SK-N-SH (cell line): ENCODE data around the gene WDR33.

ENCODE experiments used
- MEF2A ChIP-seq: IDR thresholded peaks from 2 replicates; pipeline ENCODE4 v1.4.0; 2012; ENCODE audit warnings: low read depth, borderline replicate concordance
- POLR2AphosphoS5 ChIP-seq: IDR thresholded peaks from 2 replicates; pipeline ENCODE4 v1.6.1; 2012; ENCODE audit warnings: low read depth, low read length
- SMC3 ChIP-seq: IDR thresholded peaks from 2 replicates; pipeline ENCODE4 v1.6.1; 2012; ENCODE audit warnings: low read depth, low read length, improper control_type of control experiment
- YY1 ChIP-seq: IDR thresholded peaks from 2 replicates; pipeline ENCODE4 v1.4.0; 2012; ENCODE audit warnings: low read depth, mild to moderate bottlenecking
- TF ChIP-seq, protein P1 (sequence below): fragments of 200-600 bp; sonication (generic); IDR thresholded peaks from 2 replicates; pipeline ENCODE4 v1.6.1; 2017; ENCODE audit warnings: antibody characterized with exemption, mild to moderate bottlenecking, moderate library complexity
- TF ChIP-seq, protein P2 (sequence below): IDR thresholded peaks from 2 replicates; pipeline ENCODE4 v1.6.1; 2012; ENCODE audit warnings: mild to moderate bottlenecking, low read depth, low read length, moderate library complexity
- TF ChIP-seq, protein P3 (sequence below): IDR thresholded peaks from 2 replicates; pipeline ENCODE4 v1.4.0; 2012; ENCODE audit warnings: low read depth, borderline replicate concordance
- TF ChIP-seq, protein P4 (sequence below): fragments of 150-350 bp; IDR thresholded peaks from 2 replicates; pipeline ENCODE4 v1.6.1; 2017; ENCODE audit warnings: antibody characterized with exemption, low read length, low read depth, borderline replicate concordance
- TF ChIP-seq, protein P5 (sequence below): IDR thresholded peaks from 2 replicates; pipeline ENCODE4; 2012

DNA sequence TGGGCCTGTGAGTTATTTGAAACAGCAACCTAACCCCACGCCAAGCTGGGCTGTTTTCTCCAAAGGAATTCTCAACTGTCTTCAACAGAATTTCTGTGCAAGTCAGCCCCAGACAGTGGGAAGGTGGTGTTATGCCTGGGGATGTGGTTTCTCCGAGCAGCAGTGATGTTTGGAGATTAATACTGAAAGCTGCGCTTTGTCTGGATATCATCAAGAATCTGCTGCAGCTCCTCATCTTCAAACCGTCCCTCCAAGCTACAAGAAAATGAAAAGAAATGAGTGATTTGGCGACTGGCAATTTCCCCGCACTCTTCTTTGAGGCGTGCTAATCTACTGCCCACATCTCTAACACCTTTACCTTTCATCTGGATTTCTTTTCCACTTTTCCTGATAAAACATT is 37.0 kb upstream of the WDR33 start:
- no peak for TF ChIP-seq YY1
- TF ChIP-seq, protein P1, sequence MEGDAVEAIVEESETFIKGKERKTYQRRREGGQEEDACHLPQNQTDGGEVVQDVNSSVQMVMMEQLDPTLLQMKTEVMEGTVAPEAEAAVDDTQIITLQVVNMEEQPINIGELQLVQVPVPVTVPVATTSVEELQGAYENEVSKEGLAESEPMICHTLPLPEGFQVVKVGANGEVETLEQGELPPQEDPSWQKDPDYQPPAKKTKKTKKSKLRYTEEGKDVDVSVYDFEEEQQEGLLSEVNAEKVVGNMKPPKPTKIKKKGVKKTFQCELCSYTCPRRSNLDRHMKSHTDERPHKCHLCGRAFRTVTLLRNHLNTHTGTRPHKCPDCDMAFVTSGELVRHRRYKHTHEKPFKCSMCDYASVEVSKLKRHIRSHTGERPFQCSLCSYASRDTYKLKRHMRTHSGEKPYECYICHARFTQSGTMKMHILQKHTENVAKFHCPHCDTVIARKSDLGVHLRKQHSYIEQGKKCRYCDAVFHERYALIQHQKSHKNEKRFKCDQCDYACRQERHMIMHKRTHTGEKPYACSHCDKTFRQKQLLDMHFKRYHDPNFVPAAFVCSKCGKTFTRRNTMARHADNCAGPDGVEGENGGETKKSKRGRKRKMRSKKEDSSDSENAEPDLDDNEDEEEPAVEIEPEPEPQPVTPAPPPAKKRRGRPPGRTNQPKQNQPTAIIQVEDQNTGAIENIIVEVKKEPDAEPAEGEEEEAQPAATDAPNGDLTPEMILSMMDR: no peak
- TF ChIP-seq, protein P2, sequence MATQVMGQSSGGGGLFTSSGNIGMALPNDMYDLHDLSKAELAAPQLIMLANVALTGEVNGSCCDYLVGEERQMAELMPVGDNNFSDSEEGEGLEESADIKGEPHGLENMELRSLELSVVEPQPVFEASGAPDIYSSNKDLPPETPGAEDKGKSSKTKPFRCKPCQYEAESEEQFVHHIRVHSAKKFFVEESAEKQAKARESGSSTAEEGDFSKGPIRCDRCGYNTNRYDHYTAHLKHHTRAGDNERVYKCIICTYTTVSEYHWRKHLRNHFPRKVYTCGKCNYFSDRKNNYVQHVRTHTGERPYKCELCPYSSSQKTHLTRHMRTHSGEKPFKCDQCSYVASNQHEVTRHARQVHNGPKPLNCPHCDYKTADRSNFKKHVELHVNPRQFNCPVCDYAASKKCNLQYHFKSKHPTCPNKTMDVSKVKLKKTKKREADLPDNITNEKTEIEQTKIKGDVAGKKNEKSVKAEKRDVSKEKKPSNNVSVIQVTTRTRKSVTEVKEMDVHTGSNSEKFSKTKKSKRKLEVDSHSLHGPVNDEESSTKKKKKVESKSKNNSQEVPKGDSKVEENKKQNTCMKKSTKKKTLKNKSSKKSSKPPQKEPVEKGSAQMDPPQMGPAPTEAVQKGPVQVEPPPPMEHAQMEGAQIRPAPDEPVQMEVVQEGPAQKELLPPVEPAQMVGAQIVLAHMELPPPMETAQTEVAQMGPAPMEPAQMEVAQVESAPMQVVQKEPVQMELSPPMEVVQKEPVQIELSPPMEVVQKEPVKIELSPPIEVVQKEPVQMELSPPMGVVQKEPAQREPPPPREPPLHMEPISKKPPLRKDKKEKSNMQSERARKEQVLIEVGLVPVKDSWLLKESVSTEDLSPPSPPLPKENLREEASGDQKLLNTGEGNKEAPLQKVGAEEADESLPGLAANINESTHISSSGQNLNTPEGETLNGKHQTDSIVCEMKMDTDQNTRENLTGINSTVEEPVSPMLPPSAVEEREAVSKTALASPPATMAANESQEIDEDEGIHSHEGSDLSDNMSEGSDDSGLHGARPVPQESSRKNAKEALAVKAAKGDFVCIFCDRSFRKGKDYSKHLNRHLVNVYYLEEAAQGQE: no peak
- TF ChIP-seq, protein P3, sequence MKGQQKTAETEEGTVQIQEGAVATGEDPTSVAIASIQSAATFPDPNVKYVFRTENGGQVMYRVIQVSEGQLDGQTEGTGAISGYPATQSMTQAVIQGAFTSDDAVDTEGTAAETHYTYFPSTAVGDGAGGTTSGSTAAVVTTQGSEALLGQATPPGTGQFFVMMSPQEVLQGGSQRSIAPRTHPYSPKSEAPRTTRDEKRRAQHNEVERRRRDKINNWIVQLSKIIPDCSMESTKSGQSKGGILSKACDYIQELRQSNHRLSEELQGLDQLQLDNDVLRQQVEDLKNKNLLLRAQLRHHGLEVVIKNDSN: no peak
- no peak for TF ChIP-seq POLR2AphosphoS5
- TF ChIP-seq SMC3: no peak
- TF ChIP-seq, protein P4, sequence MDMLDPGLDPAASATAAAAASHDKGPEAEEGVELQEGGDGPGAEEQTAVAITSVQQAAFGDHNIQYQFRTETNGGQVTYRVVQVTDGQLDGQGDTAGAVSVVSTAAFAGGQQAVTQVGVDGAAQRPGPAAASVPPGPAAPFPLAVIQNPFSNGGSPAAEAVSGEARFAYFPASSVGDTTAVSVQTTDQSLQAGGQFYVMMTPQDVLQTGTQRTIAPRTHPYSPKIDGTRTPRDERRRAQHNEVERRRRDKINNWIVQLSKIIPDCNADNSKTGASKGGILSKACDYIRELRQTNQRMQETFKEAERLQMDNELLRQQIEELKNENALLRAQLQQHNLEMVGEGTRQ: no peak
- TF ChIP-seq MEF2A: no peak
- TF ChIP-seq, protein P5, sequence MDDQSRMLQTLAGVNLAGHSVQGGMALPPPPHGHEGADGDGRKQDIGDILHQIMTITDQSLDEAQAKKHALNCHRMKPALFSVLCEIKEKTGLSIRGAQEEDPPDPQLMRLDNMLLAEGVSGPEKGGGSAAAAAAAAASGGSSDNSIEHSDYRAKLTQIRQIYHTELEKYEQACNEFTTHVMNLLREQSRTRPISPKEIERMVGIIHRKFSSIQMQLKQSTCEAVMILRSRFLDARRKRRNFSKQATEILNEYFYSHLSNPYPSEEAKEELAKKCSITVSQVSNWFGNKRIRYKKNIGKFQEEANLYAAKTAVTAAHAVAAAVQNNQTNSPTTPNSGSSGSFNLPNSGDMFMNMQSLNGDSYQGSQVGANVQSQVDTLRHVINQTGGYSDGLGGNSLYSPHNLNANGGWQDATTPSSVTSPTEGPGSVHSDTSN: no peak
